Right lobe of liver (tissue), 6 donors: ENCODE data around the gene SIGLEC1. TPM values are rescaled to one million over a fixed set of nuclear protein-coding genes. Genes with fewer than 3 reads are reported as not detected.

Experiments
- ATAC-seq, 4 donors: fragments of 200-7000 bp; cut with Tn5 transposase; one replicate each; pipeline ENCODE4 v1.9.1; 2020; ENCODE audit warnings: mild to moderate bottlenecking in 4 of 4, moderate library complexity in 4 of 4
- DNase-seq, 3 donors: peaks; one replicate each; pipeline ENCODE4 v3.0.0-alpha.2; 2020
- H3K27ac ChIP-seq, 3 donors: fragments of 200-600 bp; one replicate each; pipeline ENCODE4 v1.8.0; 2022
- H3K27me3 ChIP-seq, 2 donors: fragments of 200-600 bp; one replicate each; pipeline ENCODE4 v1.8.0; 2022
- H3K36me3 ChIP-seq, 4 donors: fragments of 200-600 bp; sonication (generic) in 1 of 4; one replicate each; pipeline versions ENCODE4 v1.5.1 to v1.8.0; 2017 to 2022; ENCODE audit warnings: control low read depth in 1 of 4
- H3K4me1 ChIP-seq, 4 donors: fragments of 200-600 bp; sonication (generic) in 1 of 4; one replicate each; pipeline versions ENCODE4 v1.5.1 to v1.8.0; 2017 to 2022; ENCODE audit warnings: control low read depth in 1 of 4
- H3K4me3 ChIP-seq, 3 donors: fragments of 200-600 bp; one replicate each; pipeline ENCODE4 v1.8.0; 2022
- H3K9me3 ChIP-seq, 4 donors: fragments of 200-600 bp; sonication (generic) in 1 of 4; one replicate each; pipeline versions ENCODE4 v1.5.1 to v1.8.0; 2017 to 2022; ENCODE audit warnings: control low read depth in 1 of 4
- CTCF ChIP-seq, 4 donors: fragments of 200-600 bp in 3 of 4; fragments of 450-650 bp in 1 of 4; IDR thresholded peaks; one replicate each; pipeline versions ENCODE4 v1.5.1 to v1.8.0; 2016 to 2022; ENCODE audit warnings: antibody characterized with exemption in 4 of 4, mild to moderate bottlenecking in 2 of 4
- POLR2A ChIP-seq: fragments of 450-650 bp; IDR thresholded peaks from one replicate; pipeline ENCODE4 v1.6.1; 2017; ENCODE audit warnings: antibody characterized with exemption, mild to moderate bottlenecking
- WGBS: methylation state at CpG from one replicate; pipeline ENCODE4 v1.1.6; 2018; ENCODE audit warnings: low coverage, low lambda C conversion rate; ENCODE audit not compliant: insufficient coverage; ENCODE audit errors: missing lambda C conversion rate; 5-methylcytosine and 5-hydroxymethylcytosine counted together
- intact Hi-C, 2 donors: fragments of 100-400 bp; cut with DNase I; formaldehyde crosslinking; loops; one replicate each; pipeline versions ENCODE4 v1.11.2 to v1.14.1; 2022
- total RNA-seq, 6 experiments: library from RNA; depleted of rRNA in 2 of 6; stranded (reverse); fragments of >200 nt in 2 of 6; fragmentation: NEBNext Ultra II Directional in 3 of 6; extraction: Animal tissue kit (Norgen Biotek cat#: 25700) in 3 of 6; gene quantifications; one replicate each; pipeline versions ENCODE4 v1.1.0 to v1.2.4, GENCODE V29; 2016 to 2023
- donor health status: DM: no; HTN: yes; CAD: no.
- donor health status: DM: no; HTN: no; CAD: no.
- donor health status: DM: no; HTN: no; CAD: no.
- donor health status: DM: no; HTN: yes; CAD: no.
- donor health status: DM: no; HTN: yes; CAD: no.

The SIGLEC1 gene
- total RNA-seq, 6 experiments from 2014 or later: 2.6 to 13.9 (median 5.7) TPM

- Histone ChIP-seq H3K4me1 (no peaks in the 10 kb centered on the region), H3K9me3 (no peaks in the 10 kb centered on the region), H3K36me3 (no peaks in the 10 kb centered on the region), H3K27me3 (no peaks in the 10 kb centered on the region), H3K4me3 (no peak overlapping the region), H3K27ac (no peak overlapping the region)
- no peak for TF ChIP-seq POLR2A
- TF ChIP-seq CTCF (IDR thresholded peaks at IDR 0.05): no peak
- ATAC-seq (no peak), DNase-seq (no peak)
- WGBS: no CpG with 5 or more reads among the region's 16 CpGs
- intact Hi-C loops: no loop called here
Measured at GRCh38 chr20:3699037-3699436, 13.4 kb downstream of the SIGLEC1 start.

- H3K4me3 ChIP-seq: no peak overlapping the region
- no CpG with 5 or more reads among the region's 6 CpGs for WGBS
- ATAC-seq (no peak), DNase-seq (no peak)
- no peaks in the 10 kb centered on the region for H3K4me1 ChIP-seq
- no peaks in the 10 kb centered on the region for H3K27me3 ChIP-seq
- H3K9me3 ChIP-seq: no peaks in the 10 kb centered on the region
- H3K27ac ChIP-seq: no peak overlapping the region
- TF ChIP-seq POLR2A (no peak), CTCF (IDR thresholded peaks at IDR 0.05) (no peak)
- no peaks in the 10 kb centered on the region for H3K36me3 ChIP-seq
- intact Hi-C loops: no loop called here
Measured at GRCh38 chr20:3698591-3699001, 13.8 kb downstream of the SIGLEC1 start.

GRCh38 chr20:3697588-3698305 lies 14.7 kb downstream of the SIGLEC1 start:
- Histone ChIP-seq H3K4me3 (no peak overlapping the region), H3K27me3 (no peaks in the 10 kb centered on the region), H3K9me3 (no peaks in the 10 kb centered on the region), H3K4me1 (no peaks in the 10 kb centered on the region), H3K36me3 (no peaks in the 10 kb centered on the region), H3K27ac (no peak overlapping the region)
- ATAC-seq (no peak), DNase-seq (no peak)
- 87% methylated on average over 3 of the region's 18 CpGs for WGBS
- no peak for TF ChIP-seq POLR2A
- no peak for TF ChIP-seq CTCF (IDR thresholded peaks at IDR 0.05)
- intact Hi-C loops: no loop called here

GRCh38 chr20:3696745-3697587 lies 15.4 kb downstream of the SIGLEC1 start:
- Histone ChIP-seq H3K9me3 (no peaks in the 10 kb centered on the region), H3K4me3 (no peak overlapping the region), H3K27me3 (no peaks in the 10 kb centered on the region), H3K36me3 (no peaks in the 10 kb centered on the region), H3K27ac (no peak overlapping the region), H3K4me1 (no peaks in the 10 kb centered on the region)
- intact Hi-C loops: no loop called here
- ATAC-seq (no peak), DNase-seq (no peak)
- WGBS: 90% methylated on average over 7 of the region's 15 CpGs
- TF ChIP-seq POLR2A (no peak), CTCF (IDR thresholded peaks at IDR 0.05) (no peak)
